OCI-LY7 (cell line): Measurements from ENCODE around the gene SLBP. TPM values are rescaled to one million over a fixed set of nuclear protein-coding genes. Genes with fewer than 3 reads are reported as not detected.

Source experiments
- BruUV-seq: library from RNA; stranded (reverse); fragments of 400-500 nt; replicated peaks from 2 replicates; lab custom pipeline; 2021; lab: Mats Ljungman, UMichigan
- CTCF ChIA-PET: fragments of 300-600 bp; sonication (Branson Sonifier 250); formaldehyde crosslinking; loops from one replicate; lab custom pipeline; 2022; ENCODE audit warnings: antibody characterized with exemption; ENCODE audit not compliant: unreplicated experiment; lab: Charles Lee
- POLR2A ChIA-PET: fragments of 300-600 bp; sonication (Branson Sonifier 250); formaldehyde crosslinking; loops from one replicate; lab custom pipeline; 2022; ENCODE audit warnings: antibody characterized with exemption; lab: Charles Lee
- DNase-seq: peaks from one replicate; pipeline ENCODE4 v3.0.0-alpha.2; 2015; ENCODE audit warnings: low spot score
- H2AFZ ChIP-seq: fragments of 200-600 bp; sonication (generic), shearing (Covaris generic); 2 replicates; pipeline ENCODE4 v1.6.1; 2014; ENCODE audit warnings: mild to moderate bottlenecking, antibody characterized with exemption, low read length, moderate library complexity
- H3K27ac ChIP-seq: fragments of 200-600 bp; sonication (generic); 2 replicates; pipeline ENCODE4 v1.5.1; 2014; ENCODE audit warnings: mixed run types, low read depth, mild to moderate bottlenecking, moderate library complexity, low read length, inconsistent platforms; ENCODE audit not compliant: poor library complexity, severe bottlenecking
- H3K36me3 ChIP-seq: fragments of 200-600 bp; sonication (generic); 2 replicates; pipeline ENCODE4 v1.6.1; 2014; ENCODE audit warnings: mild to moderate bottlenecking, antibody characterized with exemption, low read length, moderate library complexity, mixed read lengths; ENCODE audit not compliant: insufficient read depth
- H3K4me1 ChIP-seq: fragments of 200-600 bp; sonication (generic); 2 replicates; pipeline ENCODE4 v1.5.1; 2014; ENCODE audit warnings: mild to moderate bottlenecking, low read length; ENCODE audit not compliant: insufficient read depth, poor library complexity, severe bottlenecking
- H3K4me2 ChIP-seq: fragments of 200-600 bp; sonication (generic); 2 replicates; pipeline ENCODE4 v1.6.1; 2014; ENCODE audit warnings: mild to moderate bottlenecking, low read length
- H3K4me3 ChIP-seq: fragments of 200-600 bp; sonication (generic); 2 replicates; pipeline ENCODE4 v1.5.1; 2014; ENCODE audit warnings: mild to moderate bottlenecking, low read depth, low read length; ENCODE audit not compliant: poor library complexity, severe bottlenecking
- H3K79me2 ChIP-seq: fragments of 200-600 bp; sonication (generic); 2 replicates; pipeline ENCODE4 v1.6.1; 2016; ENCODE audit warnings: low read depth, mild to moderate bottlenecking, low read length, moderate library complexity, mixed read lengths; ENCODE audit not compliant: insufficient read depth
- H3K9me2 ChIP-seq: fragments of 200-600 bp; sonication (generic); 2 replicates; pipeline ENCODE4 v1.6.1; 2016; ENCODE audit warnings: mild to moderate bottlenecking, low read length, mixed read lengths; ENCODE audit not compliant: insufficient read depth
- H3K9me3 ChIP-seq: fragments of 200-600 bp; sonication (generic); 2 replicates; pipeline ENCODE4 v1.6.1; 2014; ENCODE audit warnings: mild to moderate bottlenecking, mixed run types, low read length, mixed read lengths
- H4K20me1 ChIP-seq: fragments of 200-600 bp; sonication (generic); 2 replicates; pipeline ENCODE4 v1.6.1; 2014; ENCODE audit warnings: mild to moderate bottlenecking, antibody characterized with exemption, low read length, moderate library complexity, mixed read lengths; ENCODE audit not compliant: insufficient read depth
- EZH2phosphoT487 ChIP-seq: fragments of 200-600 bp; sonication (generic); IDR thresholded peaks from 2 replicates; pipeline ENCODE4 v1.6.1; 2018; ENCODE audit warnings: low read depth, borderline replicate concordance, mild to moderate bottlenecking, mixed run types, antibody characterized with exemption, low read length, moderate library complexity, mixed read lengths
- intact Hi-C: fragments of 100-400 bp; cut with micrococcal nuclease; formaldehyde crosslinking; loops from one replicate; pipeline ENCODE4 v1.10.0; 2022; ENCODE audit not compliant: unreplicated experiment
- total RNA-seq, 2 experiments: library from RNA; depleted of rRNA in 1 of 2; stranded (reverse); fragments of >200 nt in 1 of 2; shearing (Covaris generic) in 1 of 2; gene quantifications; 2 replicates each; pipeline ENCODE4 v1.2.3, GENCODE V29; 2014 to 2022
- TF ChIP-seq, protein P1 (sequence below): fragments of 200-600 bp; sonication (generic); conservative IDR thresholded peaks from 2 replicates; pipeline ENCODE4 v1.5.1; 2014; ENCODE audit warnings: mild to moderate bottlenecking, antibody characterized with exemption, low read length, moderate library complexity, mixed read lengths

The SLBP gene
- total RNA-seq, 2 experiments from 2014 or later: 159 to 196 TPM

DNA sequence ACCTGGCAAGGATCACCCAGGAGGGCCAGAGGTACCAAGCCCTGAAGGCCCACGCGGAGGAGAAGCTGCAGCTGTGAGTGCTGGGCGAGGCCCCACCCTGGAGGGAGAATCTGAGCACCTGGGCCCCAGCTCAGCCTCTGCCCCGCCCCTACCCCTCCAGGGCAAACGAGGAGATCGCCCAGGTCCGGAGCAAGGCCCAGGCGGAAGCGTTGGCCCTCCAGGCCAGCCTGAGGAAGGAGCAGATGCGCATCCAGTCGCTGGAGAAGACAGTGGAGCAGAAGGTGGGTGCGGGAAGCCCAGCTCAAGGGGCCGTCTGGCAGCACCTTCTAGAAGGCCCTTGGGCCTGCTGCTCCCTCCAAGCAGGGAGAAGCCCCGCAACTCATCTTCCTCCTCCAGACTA lies 32.4 kb upstream of the SLBP start:
- no peak for DNase-seq
- TSS peak; percentile 50 for BruUV-seq
- POLR2A ChIA-PET: no interaction called here
- TF ChIP-seq, protein P1, sequence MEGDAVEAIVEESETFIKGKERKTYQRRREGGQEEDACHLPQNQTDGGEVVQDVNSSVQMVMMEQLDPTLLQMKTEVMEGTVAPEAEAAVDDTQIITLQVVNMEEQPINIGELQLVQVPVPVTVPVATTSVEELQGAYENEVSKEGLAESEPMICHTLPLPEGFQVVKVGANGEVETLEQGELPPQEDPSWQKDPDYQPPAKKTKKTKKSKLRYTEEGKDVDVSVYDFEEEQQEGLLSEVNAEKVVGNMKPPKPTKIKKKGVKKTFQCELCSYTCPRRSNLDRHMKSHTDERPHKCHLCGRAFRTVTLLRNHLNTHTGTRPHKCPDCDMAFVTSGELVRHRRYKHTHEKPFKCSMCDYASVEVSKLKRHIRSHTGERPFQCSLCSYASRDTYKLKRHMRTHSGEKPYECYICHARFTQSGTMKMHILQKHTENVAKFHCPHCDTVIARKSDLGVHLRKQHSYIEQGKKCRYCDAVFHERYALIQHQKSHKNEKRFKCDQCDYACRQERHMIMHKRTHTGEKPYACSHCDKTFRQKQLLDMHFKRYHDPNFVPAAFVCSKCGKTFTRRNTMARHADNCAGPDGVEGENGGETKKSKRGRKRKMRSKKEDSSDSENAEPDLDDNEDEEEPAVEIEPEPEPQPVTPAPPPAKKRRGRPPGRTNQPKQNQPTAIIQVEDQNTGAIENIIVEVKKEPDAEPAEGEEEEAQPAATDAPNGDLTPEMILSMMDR: no peak
- TF ChIP-seq EZH2phosphoT487: no peak
- Histone ChIP-seq H3K9me3 (no peaks in the 10 kb centered on the region), H3K79me2 (no peaks in the 10 kb centered on the region), H3K27ac (no peak overlapping the region), H2AFZ (no peak overlapping the region), H3K4me1 (no peaks in the 10 kb centered on the region), H3K4me2 (no peak overlapping the region), H3K4me3 (no peak overlapping the region), H4K20me1 (no peaks in the 10 kb centered on the region), H3K9me2 (no peaks in the 10 kb centered on the region), H3K36me3 (peaks cover 64% of the 10 kb centered on the region)
- intact Hi-C loops: no loop called here
- CTCF ChIA-PET: no interaction called here

DNA sequence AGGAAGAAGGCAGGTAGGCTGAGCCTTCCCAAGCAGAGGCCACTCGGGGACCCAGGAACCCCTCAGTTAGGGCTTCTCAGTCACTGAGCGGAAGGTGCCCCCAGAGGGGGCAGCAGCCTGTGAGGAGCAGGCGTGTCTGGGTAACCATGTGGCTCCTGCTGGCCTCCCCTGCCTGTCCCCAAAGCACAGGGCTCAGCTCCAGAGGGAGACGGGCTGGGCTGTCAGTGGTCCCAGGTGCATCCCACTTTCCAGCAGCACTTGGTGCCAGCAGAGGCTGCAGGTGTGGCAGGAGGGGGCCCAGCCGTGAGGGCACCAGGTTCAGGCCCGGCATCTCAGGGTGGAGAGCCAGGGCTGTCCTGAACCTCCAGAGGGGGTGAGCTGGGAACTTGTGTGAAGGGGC lies 31.9 kb upstream of the SLBP start:
- no peak overlapping the region for H3K4me3 ChIP-seq
- H3K27ac ChIP-seq: no peak overlapping the region
- POLR2A ChIA-PET: no interaction called here
- DNase-seq: no peak
- no peak overlapping the region for H2AFZ ChIP-seq
- peaks cover 70% of the 10 kb centered on the region for H3K36me3 ChIP-seq
- no peaks in the 10 kb centered on the region for H3K4me1 ChIP-seq
- TF ChIP-seq EZH2phosphoT487: no peak
- TF ChIP-seq, protein P1: no peak
- no peak overlapping the region for H3K4me2 ChIP-seq
- BruUV-seq: no TSS peak
- no peaks in the 10 kb centered on the region for H3K79me2 ChIP-seq
- H4K20me1 ChIP-seq: no peaks in the 10 kb centered on the region
- no peaks in the 10 kb centered on the region for H3K9me3 ChIP-seq
- intact Hi-C loops: no loop called here
- CTCF ChIA-PET: no interaction called here
- no peaks in the 10 kb centered on the region for H3K9me2 ChIP-seq

DNA sequence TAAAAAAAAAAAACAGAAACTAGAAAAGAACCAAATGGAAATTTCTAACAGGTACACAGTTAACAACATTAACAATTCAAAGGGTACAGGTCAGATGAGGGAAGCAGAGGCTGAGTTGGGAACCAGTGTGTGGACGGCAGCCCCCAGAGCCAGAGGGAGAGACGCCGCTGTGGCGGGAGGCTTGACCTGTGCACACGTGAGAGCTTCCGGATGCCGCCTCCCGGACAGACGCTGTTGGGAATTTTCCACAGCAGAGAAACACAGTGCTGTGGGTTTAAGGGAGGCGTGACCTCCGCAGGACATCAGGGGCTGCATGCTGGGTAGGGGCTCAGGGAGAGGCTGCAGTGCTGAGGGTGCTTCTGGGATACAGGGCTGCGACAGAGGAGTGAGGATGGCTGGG lies 31.4 kb upstream of the SLBP start:
- no peak overlapping the region for H2AFZ ChIP-seq
- POLR2A ChIA-PET: interaction anchor here (0.7 kb wide), 1 partner anchor 103 kb away, joined by 5 read pairs; no protein-coding TSS in a partner anchor
- CTCF ChIA-PET: no interaction called here
- H3K9me2 ChIP-seq: no peaks in the 10 kb centered on the region
- no peak overlapping the region for H3K27ac ChIP-seq
- H3K9me3 ChIP-seq: peaks cover under 1% of the 10 kb centered on the region
- no peak overlapping the region for H3K4me3 ChIP-seq
- H3K4me1 ChIP-seq: no peaks in the 10 kb centered on the region
- H3K4me2 ChIP-seq: no peak overlapping the region
- no peak for TF ChIP-seq EZH2phosphoT487
- TF ChIP-seq, protein P1: no peak
- no peak for DNase-seq
- intact Hi-C loops: no loop called here
- H4K20me1 ChIP-seq: no peaks in the 10 kb centered on the region
- H3K36me3 ChIP-seq: peaks cover 74% of the 10 kb centered on the region
- no TSS peak for BruUV-seq
- H3K79me2 ChIP-seq: no peaks in the 10 kb centered on the region
